Transverse colon (tissue), 4 donors: ENCODE data around the gene SPI1.

ENCODE experiments used
- EP300 ChIP-seq: sonication (generic); formaldehyde crosslinking; IDR thresholded peaks from one replicate; pipeline ENCODE4 v1.6.1; 2017; ENCODE audit warnings: antibody characterized with exemption, low read depth
- POLR2A ChIP-seq: fragments of 450-650 bp; IDR thresholded peaks from one replicate; pipeline ENCODE4 v1.6.1; 2016; ENCODE audit warnings: antibody characterized with exemption, mild to moderate bottlenecking, moderate library complexity
- POLR2AphosphoS5 ChIP-seq, 3 donors: sonication (generic); formaldehyde crosslinking; IDR thresholded peaks; one replicate each; pipeline ENCODE4 v1.6.1; 2016; ENCODE audit warnings: antibody characterized with exemption in 3 of 3
- TF ChIP-seq, protein P1 (sequence below), 5 experiments: fragments of 200-600 bp in 3 of 5; fragments of 450-650 bp in 2 of 5; sonication (generic) in 3 of 5; IDR thresholded peaks; 1 replicate in 2 of 5; 2 replicates in 3 of 5; pipeline ENCODE4 v1.5.1; 2016 to 2017; ENCODE audit warnings: antibody characterized with exemption in 5 of 5, inconsistent platforms in 3 of 5, mild to moderate bottlenecking in 2 of 5, moderate library complexity in 1 of 5

- TF ChIP-seq, protein P1, sequence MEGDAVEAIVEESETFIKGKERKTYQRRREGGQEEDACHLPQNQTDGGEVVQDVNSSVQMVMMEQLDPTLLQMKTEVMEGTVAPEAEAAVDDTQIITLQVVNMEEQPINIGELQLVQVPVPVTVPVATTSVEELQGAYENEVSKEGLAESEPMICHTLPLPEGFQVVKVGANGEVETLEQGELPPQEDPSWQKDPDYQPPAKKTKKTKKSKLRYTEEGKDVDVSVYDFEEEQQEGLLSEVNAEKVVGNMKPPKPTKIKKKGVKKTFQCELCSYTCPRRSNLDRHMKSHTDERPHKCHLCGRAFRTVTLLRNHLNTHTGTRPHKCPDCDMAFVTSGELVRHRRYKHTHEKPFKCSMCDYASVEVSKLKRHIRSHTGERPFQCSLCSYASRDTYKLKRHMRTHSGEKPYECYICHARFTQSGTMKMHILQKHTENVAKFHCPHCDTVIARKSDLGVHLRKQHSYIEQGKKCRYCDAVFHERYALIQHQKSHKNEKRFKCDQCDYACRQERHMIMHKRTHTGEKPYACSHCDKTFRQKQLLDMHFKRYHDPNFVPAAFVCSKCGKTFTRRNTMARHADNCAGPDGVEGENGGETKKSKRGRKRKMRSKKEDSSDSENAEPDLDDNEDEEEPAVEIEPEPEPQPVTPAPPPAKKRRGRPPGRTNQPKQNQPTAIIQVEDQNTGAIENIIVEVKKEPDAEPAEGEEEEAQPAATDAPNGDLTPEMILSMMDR (IDR thresholded peaks at IDR 0.05): no peak
- TF ChIP-seq POLR2AphosphoS5 (IDR thresholded peaks at IDR 0.05) (no peak), POLR2A (no peak), EP300 (no peak)
Measured at GRCh38 chr11:47366020-47366490, 12.3 kb downstream of the SPI1 start.
